Islet precursor cell (in vitro differentiated cells): ENCODE data around the gene ARL15.
"Not testable (repeated sequence)": the region's sequence is repeated elsewhere in the genome, so short reads cannot be mapped to it uniquely, and the experiment has no call there.

Experiments used
- DNase-seq: peaks from one replicate; pipeline ENCODE4 v3.0.0-alpha.2; 2018

ARL15 gene

DNA sequence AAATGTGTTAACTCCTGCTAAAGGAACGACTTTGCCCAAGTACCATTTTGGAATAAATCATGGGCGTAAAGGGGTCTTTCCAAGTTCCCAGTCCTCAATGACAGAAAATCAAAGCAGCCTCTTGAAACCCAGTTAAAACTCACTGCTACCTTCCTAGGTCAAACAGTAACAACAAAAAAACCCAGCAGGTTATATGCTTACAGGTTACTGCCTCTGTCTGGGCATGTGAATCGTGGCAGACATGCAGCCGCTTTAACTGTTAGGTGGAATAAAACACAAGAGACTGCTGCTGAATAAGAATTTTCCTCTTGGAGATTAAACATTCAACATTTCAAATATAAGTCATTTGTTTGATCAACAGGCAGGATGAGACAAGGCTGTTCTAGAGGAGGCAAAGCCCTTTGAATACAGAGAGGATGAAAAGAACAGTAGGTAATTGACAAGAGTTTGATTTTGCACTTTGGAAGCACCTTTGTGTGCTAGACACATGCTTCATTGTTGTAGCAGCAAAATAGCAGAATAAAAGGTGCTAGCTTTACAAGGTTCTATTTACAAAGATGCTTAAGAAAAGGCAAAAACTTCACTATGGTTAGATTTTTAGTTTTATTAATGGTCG is 430.6 kb downstream of the ARL15 start:
- no peak for DNase-seq

DNA sequence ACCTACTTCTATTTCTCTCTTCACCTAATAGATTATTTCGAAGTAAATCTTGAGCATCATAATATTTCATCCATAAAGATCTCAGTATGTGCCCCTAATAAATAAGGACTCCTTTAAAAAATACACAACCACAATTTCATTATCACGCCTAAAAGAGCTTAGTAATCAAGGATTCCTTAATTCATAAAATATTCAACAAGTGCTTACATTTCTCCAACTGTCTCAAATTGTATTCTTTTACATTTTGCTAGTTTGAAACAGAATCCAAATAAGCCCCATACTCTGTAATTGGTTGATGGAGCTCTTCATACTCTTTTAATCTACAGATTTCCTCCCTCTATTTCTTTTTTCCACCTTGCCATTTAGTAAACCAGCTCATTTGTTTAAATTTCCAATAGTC is 432.4 kb downstream of the ARL15 start:
- DNase-seq: no peak

GRCh38 chr5:53877243-53877642 is 433.1 kb downstream of the ARL15 start:
- no peak for DNase-seq

- DNase-seq: no peak
These were observed 436.0 kb downstream of the ARL15 start for GRCh38 chr5:53874409-53874808.

GRCh38 chr5:53873235-53873634 is 437.1 kb downstream of the ARL15 start:
- DNase-seq: no peak

GRCh38 chr5:53871775-53872174 is 438.6 kb downstream of the ARL15 start:
- DNase-seq: no peak

- DNase-seq: no peak
These were observed 439.3 kb downstream of the ARL15 start for GRCh38 chr5:53871050-53871449.

DNA sequence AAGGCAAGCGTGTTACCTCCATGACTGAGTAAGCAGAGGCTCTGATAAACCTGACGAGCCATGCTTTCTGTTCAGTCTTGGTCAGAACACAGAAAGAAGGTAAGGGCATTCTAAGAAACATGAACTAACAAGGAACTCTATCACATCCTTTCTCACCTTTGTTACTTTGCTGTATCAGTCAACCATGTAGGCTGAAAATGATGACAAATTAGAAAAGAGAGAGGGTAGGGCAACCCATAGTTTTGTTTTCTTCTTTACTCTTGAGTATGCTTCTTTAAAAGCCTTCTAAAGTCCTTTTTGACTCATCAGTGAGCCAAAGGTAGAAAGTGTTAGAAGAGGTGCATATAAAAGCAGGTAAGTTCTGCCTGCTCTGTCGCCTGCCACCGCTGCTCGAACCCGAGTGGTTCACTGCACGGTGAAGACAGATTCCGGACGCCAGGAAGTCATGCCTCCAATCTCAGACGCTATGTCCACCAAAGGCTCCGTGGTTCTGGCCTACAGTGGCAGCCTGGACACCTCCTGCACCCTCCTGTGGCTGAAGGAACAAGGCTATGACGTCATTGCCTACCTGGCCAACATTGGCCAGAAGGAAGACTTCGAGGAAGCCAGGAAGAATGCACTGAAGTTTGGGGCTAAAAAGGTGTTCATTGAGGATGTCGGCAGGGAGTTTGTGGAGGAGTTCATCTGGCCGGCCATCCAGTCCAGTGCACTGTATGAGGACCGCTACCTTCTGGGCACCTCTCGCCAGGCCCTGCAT is 451.5 kb downstream of the ARL15 start:
- no peak for DNase-seq

DNA sequence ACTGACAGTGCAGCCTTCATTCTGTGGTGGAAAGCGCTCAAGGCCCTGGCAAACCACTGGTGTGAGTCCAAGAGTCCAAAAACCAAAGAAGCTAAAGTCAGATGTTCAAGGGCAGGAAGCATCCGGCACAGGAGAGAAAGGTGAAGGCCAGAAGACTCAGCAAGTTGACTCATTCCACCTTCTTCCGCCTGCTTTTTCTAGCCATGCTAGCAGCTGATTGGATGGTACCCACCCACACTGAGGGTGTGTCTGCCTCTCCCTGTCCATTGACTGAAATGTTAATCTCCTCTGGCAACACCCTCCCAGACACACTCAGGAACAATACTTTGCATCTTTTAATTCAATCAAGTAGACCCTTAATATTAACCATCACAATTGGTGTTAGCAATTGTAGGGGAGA is 453.9 kb downstream of the ARL15 start:
- DNase-seq: no peak

DNA sequence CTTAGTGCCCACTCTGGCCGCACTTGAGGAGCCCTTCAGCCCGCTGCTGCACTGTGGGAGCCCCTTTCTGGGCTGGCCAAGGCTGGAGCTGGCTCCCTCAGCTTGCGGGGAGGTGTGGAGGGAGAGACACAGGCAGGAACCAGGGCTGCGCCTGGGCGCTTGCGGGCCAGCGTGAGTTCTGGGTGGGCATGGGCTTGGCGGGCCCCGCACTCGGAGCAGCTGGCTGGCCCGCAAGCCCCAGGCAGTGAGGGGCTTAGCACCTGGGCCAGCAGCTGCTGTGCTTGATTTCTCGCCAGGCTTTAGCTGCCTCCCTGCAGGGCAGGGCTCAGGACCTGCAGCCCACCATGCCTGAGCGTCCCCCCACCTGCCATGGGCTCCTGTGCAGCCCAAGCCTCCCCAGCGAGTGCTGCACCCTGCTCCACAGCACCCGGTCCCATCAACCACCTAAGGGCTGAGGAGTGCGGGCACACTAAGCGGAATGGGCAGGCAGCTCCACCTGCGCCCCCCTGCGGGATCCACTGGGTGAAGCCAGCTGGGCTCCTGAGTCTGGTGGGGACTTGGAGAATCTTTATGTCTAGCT is 473.4 kb downstream of the ARL15 start:
- not testable (repeated sequence) for DNase-seq

DNA sequence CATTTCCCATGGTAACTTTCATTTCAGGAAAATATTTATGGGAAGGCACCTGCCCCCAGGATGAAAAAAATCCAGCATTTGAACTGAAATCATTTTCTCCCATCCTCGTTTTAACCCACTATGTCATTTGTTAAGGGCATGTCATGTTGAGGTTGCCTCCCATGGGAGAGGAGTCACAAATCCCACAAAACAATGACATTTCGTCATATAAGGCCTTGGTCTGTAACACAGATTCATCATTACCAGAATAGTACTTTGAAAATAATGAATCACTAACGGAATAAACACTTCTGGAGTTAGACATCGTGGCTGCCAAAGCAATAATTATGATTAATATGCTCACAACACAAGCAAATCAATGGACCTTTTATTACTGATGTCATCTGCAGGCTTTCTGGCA is 475.9 kb downstream of the ARL15 start:
- DNase-seq: no peak
